Fibroblast of lung (primary cell): ENCODE data around the gene C10orf90. TPM values are rescaled to one million over a fixed set of nuclear protein-coding genes. Genes with fewer than 3 reads are reported as not detected.

Experiments
- DNase-seq, 2 donors: peaks; one replicate each; pipeline versions ENCODE4 v3.0.0 to v3.0.0-alpha.2; 2010; ENCODE audit warnings: low read depth in 2 of 2
- H2AFZ ChIP-seq: 2 replicates; pipeline ENCODE4 v1.5.1; 2012; ENCODE audit warnings: low read length, control low read depth, inconsistent platforms
- H3K27ac ChIP-seq: 2 replicates; pipeline ENCODE4 v1.5.1; 2011; ENCODE audit warnings: low read length, control low read depth; ENCODE audit not compliant: insufficient read depth
- H3K27me3 ChIP-seq: 2 replicates; pipeline ENCODE4 v1.5.1; 2011; ENCODE audit warnings: mild to moderate bottlenecking, low read length; ENCODE audit not compliant: control insufficient read depth, insufficient read depth
- H3K36me3 ChIP-seq: 2 replicates; pipeline ENCODE4 v1.5.1; 2011; ENCODE audit warnings: low read length; ENCODE audit not compliant: control insufficient read depth, insufficient read depth
- H3K4me1 ChIP-seq: 2 replicates; pipeline ENCODE4 v1.5.1; 2011; ENCODE audit warnings: low read length; ENCODE audit not compliant: control insufficient read depth, insufficient read depth; ENCODE audit errors: extremely low read depth
- H3K4me2 ChIP-seq: 2 replicates; pipeline ENCODE4 v1.5.1; 2011; ENCODE audit warnings: low read length, control low read depth; ENCODE audit not compliant: insufficient read depth; ENCODE audit errors: extremely low read depth
- H3K4me3 ChIP-seq, 4 experiments: fragments of 200-600 bp in 1 of 4; sonication (generic) in 1 of 4; replicated peaks in 1 of 4; 2 replicates each; pipeline ENCODE4 v1.5.1; 2011 to 2016; ENCODE audit warnings: low read length in 4 of 4, low read depth in 3 of 4, mild to moderate bottlenecking in 3 of 4, control low read depth in 2 of 4, inconsistent platforms in 1 of 4, mixed read lengths in 1 of 4; ENCODE audit not compliant: insufficient read depth in 1 of 4; ENCODE audit errors: control extremely low read depth in 1 of 4
- H3K79me2 ChIP-seq: 2 replicates; pipeline ENCODE4 v1.5.1; 2012; ENCODE audit warnings: mild to moderate bottlenecking, low read length, inconsistent platforms; ENCODE audit not compliant: control insufficient read depth, insufficient read depth
- H3K9ac ChIP-seq: 2 replicates; pipeline ENCODE4 v1.5.1; 2011; ENCODE audit warnings: mild to moderate bottlenecking, low read length, control low read depth; ENCODE audit not compliant: insufficient read depth
- H3K9me3 ChIP-seq: 2 replicates; pipeline ENCODE4 v1.5.1; 2012; ENCODE audit warnings: low read depth, low read length; ENCODE audit not compliant: control insufficient read depth, insufficient read depth
- H4K20me1 ChIP-seq: 2 replicates; pipeline ENCODE4 v1.5.1; 2011; ENCODE audit warnings: low read length; ENCODE audit not compliant: control insufficient read depth, insufficient read depth; ENCODE audit errors: extremely low read depth
- EZH2 ChIP-seq: IDR thresholded peaks from 2 replicates; pipeline ENCODE4 v1.5.1; 2012; ENCODE audit warnings: low read length, control low read depth, mild to moderate bottlenecking; ENCODE audit errors: missing control alignments
- polyA plus RNA-seq, 2 donors: library from polyadenylated mRNA; depleted of rRNA in 1 of 2; stranded (reverse) in 1 of 2; unstranded in 1 of 2; fragments of >200 nt; gene quantifications; 2 replicates each; pipeline ENCODE4 v1.2.1, GENCODE V29; 2011 to 2012; ENCODE audit warnings: missing spikeins in 1 of 2
- total RNA-seq: library from RNA; depleted of rRNA; stranded (reverse); fragments of >200 nt; gene quantifications from 2 replicates; pipeline ENCODE4 v1.2.1, GENCODE V29; 2014
- TF ChIP-seq, protein P1 (sequence below), 2 donors: IDR thresholded peaks in 1 of 2; conservative IDR thresholded peaks in 1 of 2; 1 replicate in 1 of 2; 2 replicates in 1 of 2; pipeline ENCODE4 v1.5.1; 2011 to 2012; ENCODE audit warnings: low read length in 2 of 2, control low read depth in 1 of 2, inconsistent platforms in 1 of 2, low read depth in 1 of 2, mild to moderate bottlenecking in 1 of 2

C10orf90 gene
- total and polyA plus RNA-seq, 2 donors (not counting 1 experiment from before 2014, with no cell fraction given): 0.17 to 0.65 TPM

DNA sequence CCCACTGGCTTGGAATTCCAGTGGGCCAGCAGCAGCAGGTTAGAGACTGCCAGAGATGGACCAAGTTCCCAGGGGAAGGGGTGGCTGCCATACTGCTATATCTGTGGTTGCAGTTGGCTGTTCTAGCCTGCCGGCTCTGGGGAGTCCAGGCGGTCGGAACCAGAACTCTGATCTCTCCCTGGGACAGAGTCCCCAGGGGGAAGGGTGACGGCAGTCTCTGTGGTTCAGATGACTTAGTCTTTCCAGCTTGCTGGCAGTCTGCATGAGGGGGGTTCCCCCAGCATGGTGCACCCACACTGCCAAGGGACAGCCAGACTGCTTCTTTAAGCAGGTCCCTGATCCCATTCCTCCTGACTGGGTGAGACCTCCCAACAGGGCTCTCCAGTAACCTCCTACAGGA, 82.5 kb downstream of the C10orf90 start:
- no peak overlapping the region for H3K27ac ChIP-seq
- no peaks in the 10 kb centered on the region for H3K4me1 ChIP-seq
- no peak for DNase-seq
- H2AFZ ChIP-seq: no peak overlapping the region
- no peaks in the 10 kb centered on the region for H3K36me3 ChIP-seq
- no peak overlapping the region for H3K9ac ChIP-seq
- no peak overlapping the region for H3K4me3 ChIP-seq
- no peaks in the 10 kb centered on the region for H3K9me3 ChIP-seq
- no peaks in the 10 kb centered on the region for H3K79me2 ChIP-seq
- H4K20me1 ChIP-seq: no peaks in the 10 kb centered on the region
- no peaks in the 10 kb centered on the region for H3K27me3 ChIP-seq
- H3K4me2 ChIP-seq: no peak overlapping the region
- no peak for TF ChIP-seq EZH2
- TF ChIP-seq, protein P1, sequence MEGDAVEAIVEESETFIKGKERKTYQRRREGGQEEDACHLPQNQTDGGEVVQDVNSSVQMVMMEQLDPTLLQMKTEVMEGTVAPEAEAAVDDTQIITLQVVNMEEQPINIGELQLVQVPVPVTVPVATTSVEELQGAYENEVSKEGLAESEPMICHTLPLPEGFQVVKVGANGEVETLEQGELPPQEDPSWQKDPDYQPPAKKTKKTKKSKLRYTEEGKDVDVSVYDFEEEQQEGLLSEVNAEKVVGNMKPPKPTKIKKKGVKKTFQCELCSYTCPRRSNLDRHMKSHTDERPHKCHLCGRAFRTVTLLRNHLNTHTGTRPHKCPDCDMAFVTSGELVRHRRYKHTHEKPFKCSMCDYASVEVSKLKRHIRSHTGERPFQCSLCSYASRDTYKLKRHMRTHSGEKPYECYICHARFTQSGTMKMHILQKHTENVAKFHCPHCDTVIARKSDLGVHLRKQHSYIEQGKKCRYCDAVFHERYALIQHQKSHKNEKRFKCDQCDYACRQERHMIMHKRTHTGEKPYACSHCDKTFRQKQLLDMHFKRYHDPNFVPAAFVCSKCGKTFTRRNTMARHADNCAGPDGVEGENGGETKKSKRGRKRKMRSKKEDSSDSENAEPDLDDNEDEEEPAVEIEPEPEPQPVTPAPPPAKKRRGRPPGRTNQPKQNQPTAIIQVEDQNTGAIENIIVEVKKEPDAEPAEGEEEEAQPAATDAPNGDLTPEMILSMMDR (conservative IDR thresholded peaks at IDR 0.05 in 1 of 2, IDR thresholded peaks at IDR 0.05 in 1 of 2; ENCODE audit: low read depth in 1 of 2, low read length in 2 of 2): no peak

GRCh38 chr10:126586878-126587277, 83.6 kb downstream of the C10orf90 start:
- H3K79me2 ChIP-seq: no peaks in the 10 kb centered on the region
- H2AFZ ChIP-seq: no peak overlapping the region
- TF ChIP-seq EZH2: no peak
- TF ChIP-seq, protein P1 (conservative IDR thresholded peaks at IDR 0.05 in 1 of 2, IDR thresholded peaks at IDR 0.05 in 1 of 2; ENCODE audit: low read depth in 1 of 2, low read length in 2 of 2): no peak
- H3K4me3 ChIP-seq: no peak overlapping the region
- H3K4me1 ChIP-seq: no peaks in the 10 kb centered on the region
- no peaks in the 10 kb centered on the region for H3K9me3 ChIP-seq
- H4K20me1 ChIP-seq: no peaks in the 10 kb centered on the region
- H3K9ac ChIP-seq: no peak overlapping the region
- no peak overlapping the region for H3K27ac ChIP-seq
- DNase-seq: peak in 1 of 2 donors; percentile 52
- no peak overlapping the region for H3K4me2 ChIP-seq
- H3K27me3 ChIP-seq: no peaks in the 10 kb centered on the region
- H3K36me3 ChIP-seq: no peaks in the 10 kb centered on the region

DNA sequence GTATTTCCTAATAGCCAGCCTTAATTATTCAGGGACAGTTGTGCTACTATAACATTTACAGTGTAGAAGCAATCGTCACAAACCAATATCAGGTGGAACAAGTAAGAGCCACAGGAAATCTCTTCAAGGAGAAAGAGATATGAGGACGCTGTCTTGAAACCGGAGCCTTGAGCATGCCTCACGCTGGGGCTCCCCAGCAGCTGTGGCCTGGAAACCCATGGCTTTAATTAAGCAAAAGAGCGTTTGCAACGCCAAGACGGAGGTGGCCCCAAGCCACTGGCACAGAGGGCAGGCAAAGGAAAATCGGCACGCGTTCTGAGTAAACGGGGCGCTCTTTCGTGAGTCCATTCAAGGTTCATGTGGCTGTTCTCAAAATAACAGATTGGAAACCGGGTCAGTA, 84.4 kb downstream of the C10orf90 start:
- no peak overlapping the region for H3K27ac ChIP-seq
- H3K79me2 ChIP-seq: no peaks in the 10 kb centered on the region
- no peaks in the 10 kb centered on the region for H4K20me1 ChIP-seq
- no peak for DNase-seq
- no peaks in the 10 kb centered on the region for H3K9me3 ChIP-seq
- H2AFZ ChIP-seq: no peak overlapping the region
- H3K9ac ChIP-seq: no peak overlapping the region
- H3K27me3 ChIP-seq: no peaks in the 10 kb centered on the region
- H3K36me3 ChIP-seq: no peaks in the 10 kb centered on the region
- H3K4me3 ChIP-seq: no peak overlapping the region
- H3K4me1 ChIP-seq: no peaks in the 10 kb centered on the region
- no peak overlapping the region for H3K4me2 ChIP-seq
- TF ChIP-seq, protein P1 (conservative IDR thresholded peaks at IDR 0.05 in 1 of 2, IDR thresholded peaks at IDR 0.05 in 1 of 2; ENCODE audit: low read depth in 1 of 2, low read length in 2 of 2): no peak
- no peak for TF ChIP-seq EZH2
